RWPE2 (cell line): ENCODE measurements around the gene STAM2.
A peak's percentile ranks its signal among the peaks of the same experiment; 100 is the strongest.
"Not testable (repeated sequence)": the region's sequence is repeated elsewhere in the genome, so short reads cannot be mapped to it uniquely, and the experiment has no call there.

Source experiments
- ATAC-seq: fragments of 200-7000 bp; cut with Tn5 transposase; 3 replicates; pipeline ENCODE4 v1.9.1; 2021; ENCODE audit warnings: low read depth
- DNase-seq: peaks from one replicate; pipeline ENCODE4 v3.0.0-alpha.2; 2020; ENCODE audit warnings: low spot score
- H3K27ac ChIP-seq: fragments of 450-650 bp; 2 replicates; pipeline ENCODE4 v1.5.1; 2017; ENCODE audit warnings: mild to moderate bottlenecking; ENCODE audit not compliant: poor library complexity, severe bottlenecking
- H3K27me3 ChIP-seq: fragments of 250-450 bp; sonication (Bioruptor Pico); 2 replicates; pipeline ENCODE4 v1.5.1; 2021; ENCODE audit warnings: mild to moderate bottlenecking, moderate library complexity; ENCODE audit not compliant: insufficient read depth, poor library complexity, severe bottlenecking
- H3K36me3 ChIP-seq: fragments of 250-450 bp; sonication (Bioruptor Pico); 2 replicates; pipeline ENCODE4 v1.5.1; 2020; ENCODE audit warnings: low read depth, mild to moderate bottlenecking, moderate library complexity
- H3K4me1 ChIP-seq: fragments of 250-450 bp; sonication (Bioruptor Pico); 2 replicates; pipeline ENCODE4 v1.5.1; 2021; ENCODE audit warnings: mild to moderate bottlenecking, moderate library complexity; ENCODE audit not compliant: insufficient read depth, poor library complexity, severe bottlenecking
- H3K4me3 ChIP-seq: fragments of 250-450 bp; sonication (Bioruptor Pico); 2 replicates; pipeline ENCODE4 v1.5.1; 2021; ENCODE audit warnings: mild to moderate bottlenecking, moderate library complexity; ENCODE audit not compliant: severe bottlenecking
- H3K9me3 ChIP-seq: fragments of 250-450 bp; sonication (Bioruptor Pico); 2 replicates; pipeline ENCODE4 v1.5.1; 2021; ENCODE audit warnings: mild to moderate bottlenecking, moderate library complexity; ENCODE audit not compliant: severe bottlenecking
- TF ChIP-seq, protein P1 (sequence below): fragments of 450-650 bp; IDR thresholded peaks from one replicate; pipeline ENCODE4 v1.5.1; 2017; ENCODE audit warnings: mild to moderate bottlenecking, moderate library complexity; ENCODE audit not compliant: poor library complexity, severe bottlenecking

Gene STAM2

DNA sequence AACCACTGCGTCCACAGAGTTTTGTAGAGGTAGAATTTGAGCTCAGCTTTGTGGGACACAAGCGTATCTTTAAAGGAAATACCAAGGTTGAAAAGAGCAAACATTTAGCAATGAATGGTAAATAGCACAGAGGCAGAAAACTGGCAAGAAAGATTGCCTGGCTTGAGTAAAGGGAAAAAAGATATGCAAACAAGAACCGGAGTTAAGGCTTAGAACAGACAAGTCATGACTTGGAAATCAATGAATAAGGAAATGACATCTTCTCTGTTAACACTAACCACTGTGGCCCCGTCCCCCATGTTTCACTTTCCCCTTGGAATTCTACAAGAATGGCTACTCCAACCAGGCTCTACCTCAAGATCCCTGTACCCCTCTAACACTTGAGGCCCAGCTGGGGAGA, 3.8 kb downstream of the STAM2 start:
- TF ChIP-seq, protein P1, sequence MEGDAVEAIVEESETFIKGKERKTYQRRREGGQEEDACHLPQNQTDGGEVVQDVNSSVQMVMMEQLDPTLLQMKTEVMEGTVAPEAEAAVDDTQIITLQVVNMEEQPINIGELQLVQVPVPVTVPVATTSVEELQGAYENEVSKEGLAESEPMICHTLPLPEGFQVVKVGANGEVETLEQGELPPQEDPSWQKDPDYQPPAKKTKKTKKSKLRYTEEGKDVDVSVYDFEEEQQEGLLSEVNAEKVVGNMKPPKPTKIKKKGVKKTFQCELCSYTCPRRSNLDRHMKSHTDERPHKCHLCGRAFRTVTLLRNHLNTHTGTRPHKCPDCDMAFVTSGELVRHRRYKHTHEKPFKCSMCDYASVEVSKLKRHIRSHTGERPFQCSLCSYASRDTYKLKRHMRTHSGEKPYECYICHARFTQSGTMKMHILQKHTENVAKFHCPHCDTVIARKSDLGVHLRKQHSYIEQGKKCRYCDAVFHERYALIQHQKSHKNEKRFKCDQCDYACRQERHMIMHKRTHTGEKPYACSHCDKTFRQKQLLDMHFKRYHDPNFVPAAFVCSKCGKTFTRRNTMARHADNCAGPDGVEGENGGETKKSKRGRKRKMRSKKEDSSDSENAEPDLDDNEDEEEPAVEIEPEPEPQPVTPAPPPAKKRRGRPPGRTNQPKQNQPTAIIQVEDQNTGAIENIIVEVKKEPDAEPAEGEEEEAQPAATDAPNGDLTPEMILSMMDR: no peak
- H3K9me3 ChIP-seq: no peaks in the 10 kb centered on the region
- peak; percentile 25; the same call in 2 of the 3 replicates for ATAC-seq
- peak overlapping the region; percentile 78 for H3K27ac ChIP-seq
- H3K4me3 ChIP-seq: no peak overlapping the region
- no peaks in the 10 kb centered on the region for H3K36me3 ChIP-seq
- peaks cover 40% of the 10 kb centered on the region for H3K4me1 ChIP-seq
- no peak for DNase-seq
- no peaks in the 10 kb centered on the region for H3K27me3 ChIP-seq

GRCh38 chr2:152169158-152169557, 6.4 kb downstream of the STAM2 start:
- not testable (repeated sequence) for DNase-seq, ATAC-seq, H3K4me3 ChIP-seq, H3K36me3 ChIP-seq, H3K27me3 ChIP-seq, H3K9me3 ChIP-seq, H3K27ac ChIP-seq
- peaks cover 41% of the 10 kb centered on the region for H3K4me1 ChIP-seq

- not testable (repeated sequence) for H3K27me3 ChIP-seq, H3K36me3 ChIP-seq, H3K4me3 ChIP-seq, ATAC-seq, DNase-seq, H3K9me3 ChIP-seq, H3K27ac ChIP-seq
- H3K4me1 ChIP-seq: peaks cover 37% of the 10 kb centered on the region
Measured at GRCh38 chr2:152167470-152167869, 8.1 kb downstream of the STAM2 start.

GRCh38 chr2:152167065-152167464, 8.5 kb downstream of the STAM2 start:
- ATAC-seq: no peak
- Histone ChIP-seq H3K27ac (no peak overlapping the region), H3K4me3 (no peak overlapping the region)

DNA sequence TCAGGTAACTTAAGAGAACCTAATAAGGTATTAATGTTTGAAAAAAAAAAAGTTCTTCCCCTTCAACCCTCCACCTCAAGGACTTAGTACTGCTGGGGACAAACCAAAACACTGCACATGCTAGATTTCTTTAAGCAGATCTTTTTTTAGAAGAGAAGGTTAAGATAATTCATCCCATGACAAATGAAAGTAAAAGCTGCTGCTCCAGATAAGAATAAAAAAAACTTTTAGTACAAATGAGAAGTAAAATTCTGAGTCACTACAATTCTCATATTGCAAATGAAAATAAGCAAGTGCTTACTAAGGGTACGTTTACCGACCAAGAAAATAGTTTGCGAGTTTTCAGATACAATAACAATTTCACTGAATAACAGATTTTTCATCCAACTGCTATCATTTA, 8.9 kb downstream of the STAM2 start:
- H3K36me3 ChIP-seq: no peaks in the 10 kb centered on the region
- H3K27ac ChIP-seq: no peak overlapping the region
- TF ChIP-seq, protein P1: no peak
- no peaks in the 10 kb centered on the region for H3K27me3 ChIP-seq
- H3K4me1 ChIP-seq: peaks cover 29% of the 10 kb centered on the region
- no peak for DNase-seq
- no peak for ATAC-seq
- H3K4me3 ChIP-seq: no peak overlapping the region
- H3K9me3 ChIP-seq: no peaks in the 10 kb centered on the region

More at GRCh38 chr2:152167065-152167464, 8.5 kb downstream of the STAM2 start:
- H3K9me3 ChIP-seq: no peaks in the 10 kb centered on the region
- TF ChIP-seq, protein P1: no peak
- H3K4me1 ChIP-seq: peaks cover 33% of the 10 kb centered on the region
- no peak for DNase-seq
- H3K36me3 ChIP-seq: no peaks in the 10 kb centered on the region
- no peaks in the 10 kb centered on the region for H3K27me3 ChIP-seq

- Histone ChIP-seq H3K9me3 (no peaks in the 10 kb centered on the region), H3K4me1 (peaks cover 22% of the 10 kb centered on the region), H3K36me3 (no peaks in the 10 kb centered on the region), H3K27me3 (no peaks in the 10 kb centered on the region), H3K27ac (no peak overlapping the region), H3K4me3 (no peak overlapping the region)
- DNase-seq (no peak), ATAC-seq (no peak)
- TF ChIP-seq, protein P1: no peak
Measured at GRCh38 chr2:152165780-152166179, 9.8 kb downstream of the STAM2 start.
